Hepatocyte (in vitro differentiated cells): Measurements from ENCODE around the gene HRG. TPM values are rescaled to one million over a fixed set of nuclear protein-coding genes. Genes with fewer than 3 reads are reported as not detected.
"Not testable (repeated sequence)": the region's sequence is repeated elsewhere in the genome, so short reads cannot be mapped to it uniquely, and the experiment has no call there.

Experiments
- DNase-seq: peaks from one replicate; pipeline ENCODE4 v3.0.0-alpha.2; 2016; ENCODE audit warnings: low spot score
- H2AFZ ChIP-seq: fragments of 200-600 bp; sonication (generic); 2 replicates; pipeline ENCODE4 v1.6.0; 2016; ENCODE audit warnings: antibody characterized with exemption, mild to moderate bottlenecking
- H3K27ac ChIP-seq: fragments of 200-600 bp; sonication (generic); 2 replicates; pipeline ENCODE4 v1.5.1; 2016; ENCODE audit warnings: mild to moderate bottlenecking
- H3K27me3 ChIP-seq: fragments of 200-600 bp; sonication (generic); 2 replicates; pipeline ENCODE4 v1.6.1; 2016
- H3K36me3 ChIP-seq: fragments of 200-600 bp; sonication (generic); replicated peaks from 2 replicates; pipeline ENCODE4 v1.5.1; 2016; ENCODE audit warnings: low read depth; ENCODE audit not compliant: insufficient read depth
- H3K4me1 ChIP-seq: fragments of 200-600 bp; sonication (generic); 2 replicates; pipeline ENCODE4 v1.5.1; 2016; ENCODE audit warnings: mild to moderate bottlenecking, moderate library complexity; ENCODE audit not compliant: insufficient read depth
- H3K4me2 ChIP-seq: fragments of 200-600 bp; sonication (generic); 2 replicates; pipeline ENCODE4 v1.6.0; 2016
- H3K4me3 ChIP-seq: fragments of 200-600 bp; sonication (generic); 2 replicates; pipeline ENCODE4 v1.5.1; 2016; ENCODE audit warnings: mild to moderate bottlenecking
- H3K79me2 ChIP-seq: fragments of 200-600 bp; sonication (generic); 2 replicates; pipeline ENCODE4 v1.6.0; 2017; ENCODE audit warnings: mild to moderate bottlenecking
- H3K9me2 ChIP-seq: fragments of 200-600 bp; sonication (generic); replicated peaks from 2 replicates; pipeline ENCODE4 v1.6.0; 2017; ENCODE audit warnings: mild to moderate bottlenecking; ENCODE audit not compliant: insufficient read depth
- H3K9me3 ChIP-seq: fragments of 200-600 bp; sonication (generic); 2 replicates; pipeline ENCODE4 v1.5.1; 2016; ENCODE audit warnings: low read depth, mild to moderate bottlenecking
- H4K20me1 ChIP-seq: fragments of 200-600 bp; sonication (generic); 2 replicates; pipeline ENCODE4 v1.6.0; 2016; ENCODE audit warnings: mild to moderate bottlenecking; ENCODE audit not compliant: insufficient read depth, poor library complexity, severe bottlenecking
- CTCF ChIP-seq: fragments of 200-600 bp; sonication (generic); IDR thresholded peaks from 2 replicates; pipeline ENCODE4 v1.5.1; 2016; ENCODE audit warnings: antibody characterized with exemption, mild to moderate bottlenecking; ENCODE audit not compliant: poor library complexity
- EZH2 ChIP-seq: fragments of 200-600 bp; sonication (generic); IDR thresholded peaks from 2 replicates; pipeline ENCODE4 v1.6.1; 2016; ENCODE audit warnings: antibody characterized with exemption, mild to moderate bottlenecking, borderline replicate concordance
- EZH2phosphoT487 ChIP-seq: fragments of 200-600 bp; sonication (generic); IDR thresholded peaks from one replicate; pipeline ENCODE4 v1.6.1; 2018; ENCODE audit warnings: antibody characterized with exemption, mild to moderate bottlenecking, low read depth, moderate library complexity; ENCODE audit not compliant: unreplicated experiment, severe bottlenecking
- WGBS: methylation state at CpG from one replicate; pipeline ENCODE4 v1.1.6; 2016; ENCODE audit warnings: low lambda C conversion rate; ENCODE audit errors: missing lambda C conversion rate; 5-methylcytosine and 5-hydroxymethylcytosine counted together
- polyA plus RNA-seq: library from polyadenylated mRNA; unstranded; fragments of >200 nt; fragmentation: Nextera tagmentation; extraction: Ambion mirVana; gene quantifications from 2 replicates; pipeline ENCODE4 v1.2.1, GENCODE V29; 2016
- total RNA-seq: library from RNA; depleted of rRNA; stranded (reverse); fragments of >200 nt; gene quantifications from 2 replicates; pipeline ENCODE4 v1.2.3, GENCODE V29; 2014

HRG gene
- total and polyA plus RNA-seq, 2 experiments from 2014 or later: 1.7 to 2.1 TPM

DNA sequence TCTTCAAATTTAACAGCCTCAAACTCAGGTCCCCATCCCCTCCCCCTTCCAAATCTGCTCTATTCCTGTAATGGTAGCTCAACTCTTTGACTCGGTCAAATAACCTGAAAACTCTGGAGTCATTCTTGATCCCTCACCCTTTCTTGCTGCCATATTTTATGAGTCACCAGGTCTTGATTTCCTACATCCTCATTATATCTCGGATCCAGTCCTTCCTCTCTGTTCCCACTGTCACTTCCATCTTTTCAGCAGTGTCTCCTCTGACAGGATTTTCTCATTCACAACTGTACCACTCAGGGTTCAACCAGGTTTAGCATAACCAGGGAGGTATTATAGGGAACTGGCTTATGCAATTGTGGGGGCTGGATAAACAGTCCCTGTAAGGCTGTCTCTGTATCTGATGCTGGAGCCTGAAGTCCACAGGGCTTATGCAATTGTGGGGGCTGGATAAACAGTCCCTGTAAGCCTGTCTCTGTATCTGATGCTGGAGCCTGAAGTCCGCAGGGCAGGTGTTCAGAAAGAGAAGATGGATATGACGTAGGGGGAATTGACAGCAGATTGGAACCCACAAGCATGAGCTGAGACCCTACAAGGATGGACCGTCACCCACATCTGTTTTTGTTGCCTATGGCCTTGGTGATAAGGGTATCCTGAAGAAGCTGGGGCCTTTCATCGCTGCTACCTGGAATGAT, 34.7 kb upstream of the HRG start:
- Histone ChIP-seq H3K4me3 (no peak overlapping the region), H3K9me2 (no peaks in the 10 kb centered on the region), H3K79me2 (no peaks in the 10 kb centered on the region), H2AFZ (no peak overlapping the region), H3K4me2 (no peak overlapping the region), H4K20me1 (no peaks in the 10 kb centered on the region), H3K4me1 (no peaks in the 10 kb centered on the region), H3K27ac (no peak overlapping the region), H3K36me3 (no peaks in the 10 kb centered on the region), H3K27me3 (no peaks in the 10 kb centered on the region), H3K9me3 (no peaks in the 10 kb centered on the region)
- no peak for TF ChIP-seq CTCF
- no peak for TF ChIP-seq EZH2phosphoT487
- TF ChIP-seq EZH2: no peak
- no peak for DNase-seq
- 57% methylated on average over 6 of the region's 6 CpGs for WGBS

DNA sequence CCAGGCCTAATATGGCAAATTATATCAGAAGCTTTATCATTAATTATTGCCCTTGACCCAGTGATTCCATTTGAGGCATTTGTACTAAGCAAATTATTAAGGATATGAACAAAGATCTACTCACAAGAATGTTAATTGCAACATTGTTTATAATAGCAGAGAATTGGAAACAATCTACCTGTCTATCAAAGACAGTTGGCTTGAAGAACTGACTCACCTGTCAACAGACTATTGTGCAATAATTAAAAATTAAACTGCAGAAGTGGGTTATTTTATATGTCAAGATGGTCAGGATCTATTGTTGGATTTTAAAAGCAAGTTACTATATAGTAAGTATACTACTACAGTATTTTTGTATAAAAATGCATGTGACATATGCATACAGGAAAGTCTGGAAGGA, 32.3 kb upstream of the HRG start:
- no peak overlapping the region for H2AFZ ChIP-seq
- no peaks in the 10 kb centered on the region for H3K9me2 ChIP-seq
- H3K27me3 ChIP-seq: no peaks in the 10 kb centered on the region
- H3K4me2 ChIP-seq: no peak overlapping the region
- no peaks in the 10 kb centered on the region for H3K36me3 ChIP-seq
- no peaks in the 10 kb centered on the region for H3K9me3 ChIP-seq
- H4K20me1 ChIP-seq: no peaks in the 10 kb centered on the region
- DNase-seq: no peak
- no peak overlapping the region for H3K4me3 ChIP-seq
- H3K79me2 ChIP-seq: no peaks in the 10 kb centered on the region
- TF ChIP-seq EZH2: no peak
- TF ChIP-seq EZH2phosphoT487: no peak
- H3K27ac ChIP-seq: no peak overlapping the region
- H3K4me1 ChIP-seq: no peaks in the 10 kb centered on the region

DNA sequence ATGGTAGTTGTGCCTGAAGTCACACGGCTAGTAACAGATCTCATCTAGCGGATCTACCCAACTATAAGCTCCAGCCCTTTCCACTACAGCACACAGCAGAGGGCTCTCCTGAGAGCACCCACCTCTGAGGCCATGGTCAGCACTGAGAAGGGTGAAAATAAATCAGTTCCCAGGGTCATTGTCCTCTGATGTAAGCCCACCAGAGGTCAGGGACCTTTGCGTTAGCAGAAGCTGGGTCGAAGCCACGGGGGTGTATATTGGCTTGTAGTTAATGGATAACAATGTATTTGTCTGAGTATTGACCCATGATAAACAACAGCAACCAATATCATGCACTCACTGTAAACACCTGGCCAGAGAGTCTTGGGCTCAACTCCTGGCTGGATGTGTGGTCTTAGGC, 31.6 kb upstream of the HRG start:
- not testable (repeated sequence) for H2AFZ ChIP-seq, DNase-seq, H3K4me2 ChIP-seq, H3K27me3 ChIP-seq, H3K9me2 ChIP-seq, H3K9me3 ChIP-seq, H3K4me1 ChIP-seq, H3K36me3 ChIP-seq, H3K79me2 ChIP-seq, H4K20me1 ChIP-seq, H3K4me3 ChIP-seq, H3K27ac ChIP-seq
- WGBS: 66% methylated on average over 5 of the region's 5 CpGs

DNA sequence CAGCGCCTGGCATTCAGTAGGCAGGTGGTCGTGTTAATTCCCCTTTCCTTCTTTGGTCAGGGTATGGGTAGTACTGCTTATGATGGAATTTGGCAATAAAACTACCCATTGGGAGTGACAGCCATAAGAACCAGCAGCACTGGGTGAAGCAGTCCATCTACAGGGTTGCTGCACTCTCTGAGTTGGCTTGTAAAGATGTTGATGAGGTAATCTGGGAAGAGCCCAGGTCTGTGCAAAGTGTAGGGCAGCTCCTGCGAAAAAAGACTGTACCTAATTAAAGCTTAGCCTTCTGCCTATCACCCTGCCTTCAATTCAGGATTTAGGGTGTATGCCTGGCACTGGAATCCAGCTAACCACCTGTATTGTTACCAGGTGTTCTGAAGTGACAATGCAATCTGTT, 30.3 kb upstream of the HRG start:
- TF ChIP-seq CTCF (no peak), EZH2 (no peak), EZH2phosphoT487 (no peak)
- Histone ChIP-seq H3K36me3 (no peaks in the 10 kb centered on the region), H4K20me1 (no peaks in the 10 kb centered on the region), H3K79me2 (no peaks in the 10 kb centered on the region), H3K4me1 (no peaks in the 10 kb centered on the region), H3K9me2 (no peaks in the 10 kb centered on the region), H3K4me2 (no peak overlapping the region), H3K27me3 (no peaks in the 10 kb centered on the region), H3K27ac (no peak overlapping the region), H2AFZ (no peak overlapping the region), H3K4me3 (no peak overlapping the region), H3K9me3 (no peaks in the 10 kb centered on the region)
- DNase-seq: no peak
- 92% methylated on average over 3 of the region's 3 CpGs for WGBS
